ENCODE data around the gene STOML2.

- TF ChIP-seq POLR2A (IDR thresholded peaks at IDR 0.05; ENCODE audit: extremely low read depth, insufficient read length), result peak; percentile 45
- TF ChIP-seq CTCF (IDR thresholded peaks at IDR 0.05; ENCODE audit: low read depth, low read length), result no peak
Observed at GRCh38 chr9:35115680-35116538, 13.0 kb upstream of the STOML2 start, which contains the start of gene ATOSB.
